GM20431 (cell line): Measurements from ENCODE around the gene SEPTIN7.
"Not testable (repeated sequence)": the region's sequence is repeated elsewhere in the genome, so short reads cannot be mapped to it uniquely, and the experiment has no call there.

ENCODE experiments used
- in situ Hi-C: fragments of 300-500 bp; cut with MseI, MboI; formaldehyde crosslinking; loops from one replicate; pipeline ENCODE4 v1.15.0; 2020; ENCODE audit warnings: low sequenced_read_pairs; ENCODE audit not compliant: unreplicated experiment

The SEPTIN7 gene

DNA sequence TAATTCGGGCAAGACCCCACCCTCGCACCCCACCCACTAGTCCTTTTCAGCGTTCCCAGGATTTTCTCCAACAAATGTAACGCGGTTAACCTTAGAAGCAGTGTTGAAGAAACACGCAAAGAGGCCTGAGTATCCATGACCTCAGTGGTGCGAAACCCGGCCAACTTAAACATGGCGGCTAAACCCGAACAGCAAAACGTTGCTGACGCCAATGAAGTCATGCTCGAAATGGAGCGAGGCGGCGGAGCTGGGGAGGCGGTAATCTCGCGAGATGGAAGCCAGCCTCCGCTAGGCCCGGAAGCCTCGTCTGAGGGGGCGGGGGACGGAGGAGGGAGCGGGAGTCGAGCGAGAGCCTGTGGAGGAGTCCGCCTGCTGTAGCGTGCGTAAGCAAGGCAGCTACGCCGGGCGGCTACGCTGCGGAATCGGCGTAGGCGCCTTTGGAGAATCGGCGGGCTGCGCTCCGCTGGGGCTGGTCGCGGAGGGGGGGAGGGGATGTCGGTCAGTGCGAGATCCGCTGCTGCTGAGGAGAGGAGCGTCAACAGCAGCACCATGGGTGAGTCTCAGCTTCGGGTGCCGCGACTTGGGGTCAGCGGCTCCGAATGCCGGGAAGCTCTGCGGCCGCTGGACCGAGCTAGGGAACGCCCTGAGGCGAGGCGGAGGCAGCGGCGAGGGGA lies at the start of gene SEPTIN7:
Gene SEPTIN7, plus strand, starts transcription at position 340 of the 674 bp plus-strand sequence. Its CDS starts 153 bp downstream, at position 493.
- in situ Hi-C loops = no loop called here

DNA sequence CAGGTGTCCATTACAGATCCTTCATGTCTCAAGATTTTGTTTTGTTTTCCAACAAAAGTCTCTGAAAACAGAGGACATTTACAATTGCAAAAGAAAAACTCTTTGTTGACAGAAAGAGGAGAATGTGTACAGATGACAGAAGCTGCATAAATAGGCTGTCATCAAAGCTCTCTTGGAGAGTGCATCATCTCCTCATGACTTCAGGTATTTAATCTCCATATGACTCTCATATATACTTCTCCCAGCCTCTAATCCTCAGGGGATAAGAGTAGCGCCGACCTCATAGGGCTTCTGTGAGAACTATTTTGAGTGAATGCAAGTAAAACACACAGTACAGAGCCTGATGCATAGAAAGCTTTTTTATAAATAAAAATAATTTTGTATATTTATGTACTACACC lies 48.1 kb upstream of the SEPTIN7 start:
- in situ Hi-C loops = no loop called here

DNA sequence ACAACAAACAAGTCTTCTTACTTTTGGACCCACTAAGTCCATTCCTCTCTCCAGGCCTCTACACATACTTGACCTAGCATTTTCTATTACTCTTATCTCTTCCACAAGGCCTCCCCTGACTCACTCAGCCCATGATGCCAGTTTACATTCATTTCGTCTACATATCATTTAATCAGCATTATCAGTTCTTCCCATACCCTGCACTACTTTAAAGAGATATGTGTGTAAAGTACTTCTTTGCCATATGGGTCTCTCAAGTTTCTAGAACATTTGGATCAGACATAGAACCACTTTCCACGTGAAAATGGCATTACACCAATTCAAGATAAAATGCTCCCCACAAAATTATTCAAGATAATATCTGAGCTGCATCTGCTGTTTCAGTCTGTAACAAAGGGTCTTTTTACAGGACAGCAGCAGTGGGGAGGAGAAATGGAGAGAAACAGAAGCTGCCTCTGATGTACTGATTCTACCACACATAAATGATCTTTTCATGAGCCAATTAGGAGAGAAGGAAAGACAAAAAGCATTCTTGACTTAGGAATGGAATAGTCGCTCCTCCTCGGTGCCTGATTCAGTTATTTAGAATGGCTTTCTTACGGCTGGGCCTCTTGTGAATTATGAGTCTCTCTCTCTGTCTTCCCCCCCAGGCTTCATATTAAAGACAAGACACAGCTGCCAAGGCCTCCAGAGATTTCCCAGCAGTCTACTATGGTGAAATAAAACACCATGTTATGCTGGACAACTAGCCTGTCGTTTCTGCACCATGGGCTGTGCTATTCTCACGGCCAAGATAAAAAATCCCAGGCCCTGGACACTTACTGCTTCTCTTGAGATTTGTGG lies 46.9 kb upstream of the SEPTIN7 start:
- in situ Hi-C loops = no loop called here

DNA sequence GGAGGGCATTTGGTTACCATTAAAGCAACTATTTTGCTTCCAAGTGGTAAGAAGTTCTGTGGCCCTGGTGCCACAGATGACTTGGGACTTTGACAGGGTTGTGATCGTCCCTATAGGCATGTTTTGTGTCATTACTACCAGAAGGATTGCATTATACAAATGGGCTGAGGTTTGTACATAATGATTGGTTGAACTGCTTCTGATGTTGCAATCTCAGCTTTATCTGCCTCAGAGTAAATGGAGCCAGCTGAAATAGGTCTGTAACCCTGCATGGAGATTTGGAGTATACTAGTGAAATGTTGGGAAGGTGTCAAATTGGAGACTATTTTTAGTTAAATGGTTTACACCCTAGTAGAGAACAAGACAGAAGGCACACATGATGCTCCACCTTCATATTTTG lies 46.1 kb upstream of the SEPTIN7 start:
- in situ Hi-C loops = no loop called here

DNA sequence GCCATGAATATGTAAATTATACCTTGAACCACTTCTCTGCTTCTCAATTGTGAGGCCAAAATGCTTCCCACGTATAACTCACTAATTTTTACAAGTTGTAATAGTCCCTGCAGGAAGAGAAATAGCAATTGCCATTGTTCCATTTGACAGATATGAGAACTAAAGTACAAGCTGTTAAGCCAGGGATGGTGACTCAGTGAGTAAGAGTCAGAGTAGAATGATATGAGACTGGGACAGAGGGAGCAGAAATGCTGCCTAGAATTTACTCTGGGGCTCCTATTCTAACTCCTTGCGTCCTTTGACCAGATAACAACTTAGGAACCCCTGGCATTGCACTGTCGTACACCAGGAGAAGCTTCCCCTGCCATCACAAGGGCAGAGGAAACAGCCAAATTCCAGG lies 45.1 kb upstream of the SEPTIN7 start:
- in situ Hi-C loops = no loop called here

DNA sequence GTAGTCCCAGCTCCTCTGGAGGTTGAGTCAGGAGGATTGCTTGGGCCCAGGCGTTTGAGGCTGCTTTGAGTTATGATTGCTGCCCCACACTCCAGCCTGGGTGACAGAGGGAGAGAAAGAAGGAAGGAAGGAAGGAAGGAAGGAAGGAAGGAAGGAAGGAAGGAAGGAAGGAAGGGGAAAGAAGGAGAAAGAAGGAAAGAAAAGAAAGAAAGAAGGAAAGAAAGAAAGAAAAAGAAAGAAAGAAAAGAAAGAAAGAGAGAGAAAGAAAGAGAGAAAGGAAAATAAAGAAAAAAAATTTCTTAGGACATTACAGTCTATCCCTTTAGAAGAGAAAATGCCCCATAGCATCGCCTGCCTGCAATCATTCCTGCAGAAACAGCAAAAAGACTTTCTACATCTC lies 44.4 kb upstream of the SEPTIN7 start:
- in situ Hi-C loops = not testable (repeated sequence)

DNA sequence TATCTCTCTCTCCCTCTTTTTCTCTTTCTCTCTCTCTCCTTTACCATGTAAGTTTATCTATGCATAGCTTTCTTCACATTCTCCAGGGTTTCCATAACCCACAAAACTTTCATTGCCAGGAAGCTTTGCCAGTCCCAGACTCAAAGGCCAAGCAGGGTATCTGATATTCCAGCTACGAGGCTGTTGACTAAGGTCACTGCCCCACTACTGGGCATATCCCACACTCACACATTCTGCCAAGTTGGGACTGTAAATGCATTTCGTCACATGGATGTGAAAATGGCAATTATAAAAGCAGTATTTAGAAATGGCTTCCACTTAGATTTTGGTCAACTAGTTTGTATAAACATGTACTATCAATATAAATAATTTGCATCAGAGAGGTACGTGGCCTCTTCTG lies 43.3 kb upstream of the SEPTIN7 start:
- in situ Hi-C loops = no loop called here

DNA sequence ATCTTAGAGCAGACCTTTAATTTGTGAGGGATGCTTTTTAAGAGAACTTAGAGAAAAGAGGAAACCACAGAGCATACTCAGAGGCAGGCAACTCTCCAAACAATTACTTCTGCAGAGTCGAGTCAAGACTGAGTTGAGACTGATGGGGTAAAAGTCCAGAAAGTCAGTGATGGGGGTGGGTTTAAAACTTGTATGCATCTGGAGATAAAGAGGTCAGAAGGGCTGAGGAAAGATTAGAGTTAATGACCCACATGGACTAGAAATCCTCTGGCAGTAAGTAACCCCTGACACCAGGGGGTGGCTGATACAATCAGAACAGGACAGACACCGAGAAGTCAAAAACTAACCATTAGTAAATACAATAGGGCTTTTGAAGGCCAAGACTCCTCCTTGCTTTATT lies 42.4 kb upstream of the SEPTIN7 start:
- in situ Hi-C loops = no loop called here

DNA sequence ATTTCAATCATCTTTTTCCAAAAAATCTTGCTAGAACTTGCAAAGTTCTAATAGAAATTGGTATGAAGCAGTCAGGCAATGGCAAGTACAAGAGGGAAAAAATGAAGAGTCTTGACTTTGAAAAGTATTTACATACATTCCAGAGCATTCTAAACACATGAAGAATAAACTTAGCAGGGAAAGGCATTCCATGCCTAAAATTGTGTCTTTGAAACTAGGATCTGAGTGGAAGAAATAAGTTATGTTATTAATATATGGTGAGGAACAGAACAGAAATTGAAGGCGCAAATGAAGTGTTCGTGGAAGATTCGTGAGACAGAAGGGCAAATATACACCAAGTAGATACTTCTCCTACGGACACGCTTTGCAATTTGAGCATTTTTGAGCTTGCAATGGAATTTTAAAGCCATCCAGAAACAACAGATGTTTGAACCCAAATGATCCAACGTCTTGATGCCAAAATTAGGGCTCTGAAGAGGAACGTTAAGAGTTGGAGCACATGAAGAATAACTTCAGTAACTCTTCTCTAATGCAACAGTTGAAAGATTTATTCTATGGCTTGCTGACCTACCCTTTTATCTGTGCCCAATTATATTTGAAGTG lies 40.6 kb upstream of the SEPTIN7 start:
- in situ Hi-C loops = no loop called here

DNA sequence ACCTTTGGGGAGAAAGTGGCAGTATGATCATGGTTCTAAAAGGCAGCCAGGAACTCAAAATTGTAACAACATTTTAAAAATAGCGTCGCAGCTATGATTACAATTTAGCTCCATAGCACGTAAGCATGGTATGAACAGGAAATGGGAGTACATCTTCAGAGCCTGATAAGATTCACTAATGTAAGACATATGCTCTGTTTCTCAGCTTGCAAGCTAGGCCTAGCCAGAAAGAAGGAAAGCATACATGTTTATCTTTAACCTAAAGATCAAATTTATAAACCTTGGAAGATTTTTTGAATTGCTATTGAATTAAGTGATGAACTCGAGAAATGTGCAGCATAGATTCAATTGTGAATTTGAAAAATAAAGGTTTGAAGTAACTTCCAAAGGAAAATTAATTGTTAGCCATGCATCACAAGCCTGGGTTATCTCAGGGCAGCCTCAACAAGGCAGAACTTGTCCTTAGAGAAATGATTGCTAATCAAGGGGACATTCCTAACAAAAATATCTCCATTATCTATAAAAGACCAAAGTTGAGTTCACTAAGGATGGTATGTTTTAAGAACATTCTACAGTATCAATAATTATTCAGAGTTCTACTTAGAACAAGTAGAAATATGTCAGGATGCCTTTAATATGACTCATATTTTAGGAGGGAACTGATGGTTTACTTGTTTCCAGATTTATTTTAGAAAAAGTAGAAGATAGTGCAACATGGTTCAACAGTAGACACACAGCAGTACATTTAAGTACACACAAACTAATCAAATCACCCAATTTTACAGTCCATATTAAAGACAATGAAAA lies 38.8 kb upstream of the SEPTIN7 start:
- in situ Hi-C loops = no loop called here

DNA sequence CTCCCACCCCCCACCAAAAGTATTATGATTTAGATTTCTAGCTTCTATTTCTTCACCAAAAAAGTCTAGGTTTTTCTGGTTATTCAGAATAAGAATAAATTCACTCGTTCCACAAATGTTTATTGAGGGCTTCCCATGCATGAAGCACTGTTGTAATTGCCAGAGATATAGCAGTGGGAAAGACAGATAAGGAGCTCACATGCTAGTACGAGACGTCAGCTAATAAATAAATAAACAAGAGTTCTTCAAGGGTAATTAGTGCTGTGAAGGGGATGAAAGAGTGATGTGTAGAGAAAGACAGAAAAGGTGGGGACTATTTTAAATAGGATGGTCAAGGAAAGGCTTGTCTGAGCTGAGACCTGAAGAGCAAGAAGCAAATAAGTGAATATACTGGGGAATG lies 38.1 kb upstream of the SEPTIN7 start:
- in situ Hi-C loops = no loop called here

DNA sequence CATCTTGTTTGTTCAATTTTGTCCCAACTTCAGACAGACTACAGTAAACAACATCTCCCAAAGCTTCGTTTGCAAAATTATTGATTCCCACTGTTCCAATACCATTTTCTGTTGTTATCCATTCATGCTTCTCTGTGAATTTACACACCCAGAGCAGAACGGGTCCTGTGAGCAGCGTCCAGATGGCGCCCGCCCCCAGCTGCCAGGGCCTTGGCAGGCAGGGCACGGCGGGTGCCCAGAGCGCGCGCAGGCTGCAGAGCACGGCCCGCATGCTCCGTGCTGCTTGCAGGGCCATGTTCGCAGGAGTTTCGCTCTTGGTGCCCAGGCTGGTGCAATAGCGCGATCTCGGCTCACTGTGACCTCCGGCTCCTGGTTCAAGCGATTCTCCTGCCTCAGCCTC lies 32.5 kb upstream of the SEPTIN7 start:
- in situ Hi-C loops = no loop called here

DNA sequence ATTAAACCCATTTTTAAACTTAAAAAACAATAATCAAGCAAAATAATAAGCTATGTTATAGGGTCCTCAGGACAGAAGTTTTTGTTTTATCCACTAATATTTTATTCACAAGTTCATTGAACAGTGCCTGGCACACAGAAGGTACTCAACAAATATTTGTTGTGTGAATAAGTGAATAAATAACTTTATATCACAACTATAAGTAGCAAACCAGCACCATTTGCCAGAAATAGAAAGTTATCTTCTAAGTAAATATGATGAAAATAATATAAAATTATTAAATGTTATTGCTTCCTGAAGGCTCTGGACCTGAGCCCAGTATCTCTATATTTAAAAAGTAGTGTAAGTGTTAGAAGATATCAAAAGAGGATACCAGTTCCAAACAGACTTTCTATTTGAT lies 29.1 kb upstream of the SEPTIN7 start:
- in situ Hi-C loops = no loop called here

DNA sequence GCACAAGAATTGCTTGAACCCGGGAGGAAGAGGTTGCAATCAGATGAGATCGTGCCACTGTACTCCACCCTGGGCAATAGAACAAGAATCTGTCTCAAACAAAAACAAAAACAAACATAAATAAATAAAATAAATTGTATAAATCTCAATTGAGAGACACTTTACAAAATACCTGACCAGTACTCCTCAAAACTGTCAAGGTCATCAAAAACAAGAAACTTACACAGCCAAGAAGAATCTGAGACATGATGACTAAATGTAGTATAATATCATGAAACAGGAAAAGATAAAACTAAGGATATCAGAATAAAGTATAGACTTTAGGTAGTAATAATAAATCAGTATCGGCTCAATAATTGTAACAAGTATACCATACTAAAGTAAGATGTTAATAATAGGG lies 26.9 kb upstream of the SEPTIN7 start:
- in situ Hi-C loops = no loop called here

DNA sequence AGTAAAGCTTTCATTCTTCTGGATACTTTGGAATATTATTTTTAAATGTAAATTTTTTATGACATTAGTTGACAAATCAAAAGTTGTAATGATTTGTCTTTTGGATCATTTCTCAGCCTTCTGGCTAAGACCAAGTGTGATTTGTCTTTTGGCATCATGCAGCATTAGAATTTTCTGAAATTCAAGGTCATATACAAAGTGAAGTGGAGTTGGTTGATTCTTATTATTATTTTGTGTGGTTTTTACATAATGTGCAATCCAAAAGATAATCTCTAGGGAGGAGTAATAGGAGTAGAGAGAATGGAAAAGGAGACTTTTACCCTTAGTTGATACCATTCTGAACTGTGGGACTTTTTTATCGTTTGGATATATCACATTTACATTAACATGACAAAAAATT lies 24.2 kb upstream of the SEPTIN7 start:
- in situ Hi-C loops = no loop called here

DNA sequence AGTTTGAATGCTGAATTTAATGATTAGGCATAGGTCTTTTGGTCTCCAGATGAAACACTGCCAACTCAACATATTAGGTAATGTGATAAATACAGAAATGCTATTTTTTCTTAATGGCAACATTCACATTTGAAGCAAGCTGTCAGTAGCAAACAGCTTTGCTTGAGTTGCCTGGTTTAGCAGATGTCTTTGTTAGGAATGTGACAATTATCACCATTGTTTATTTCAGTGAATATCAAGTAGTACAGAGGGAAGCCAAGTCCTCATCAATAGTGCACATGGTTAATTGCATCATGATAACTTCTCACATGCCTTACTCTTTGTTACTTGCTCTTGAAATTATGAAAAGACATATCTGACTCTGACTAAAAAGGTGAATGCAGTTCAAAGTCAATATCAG lies 23.7 kb upstream of the SEPTIN7 start:
- in situ Hi-C loops = no loop called here

DNA sequence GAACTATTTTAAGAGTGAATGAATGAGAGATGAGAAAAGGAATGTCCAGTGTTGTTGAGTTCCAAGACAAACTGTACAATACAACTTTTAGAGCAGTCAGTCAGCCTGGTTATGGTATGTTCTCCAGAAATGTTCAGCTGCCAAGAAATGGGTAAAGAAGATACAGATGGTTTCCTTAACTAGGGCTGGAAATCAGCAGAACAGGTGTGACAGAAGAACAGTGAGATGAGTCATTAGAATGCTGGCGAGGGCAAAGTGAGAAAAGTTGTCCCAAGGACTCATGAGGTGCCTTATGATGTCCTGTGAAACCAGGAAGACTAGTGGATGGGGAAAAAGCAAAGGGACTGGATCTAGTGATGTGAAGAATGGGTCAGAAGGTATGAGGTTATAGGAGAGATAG lies 20.8 kb upstream of the SEPTIN7 start:
- in situ Hi-C loops = no loop called here

DNA sequence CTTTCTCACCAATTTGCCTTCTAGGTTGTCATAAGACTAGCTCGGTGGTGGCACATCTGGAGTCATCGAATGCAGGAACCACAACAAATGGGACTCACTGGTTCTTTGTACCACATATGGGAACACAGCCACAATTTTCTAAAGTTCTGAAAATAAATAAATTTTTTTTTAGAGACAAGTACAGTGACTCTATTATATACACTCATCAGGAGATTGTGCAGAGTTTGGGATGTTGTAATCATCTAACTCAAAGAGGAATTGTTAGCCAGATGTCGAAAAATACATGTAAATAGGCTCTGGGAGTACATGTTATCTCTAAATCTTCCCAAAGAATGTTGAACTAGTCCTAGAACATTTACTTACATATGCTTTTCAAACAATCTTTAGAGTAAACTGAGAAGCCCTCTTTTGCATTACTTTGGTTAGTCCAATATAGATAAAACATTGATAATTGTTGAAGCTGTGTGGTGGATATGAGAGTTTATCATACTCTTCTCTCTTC lies 19.6 kb upstream of the SEPTIN7 start:
- in situ Hi-C loops = no loop called here

DNA sequence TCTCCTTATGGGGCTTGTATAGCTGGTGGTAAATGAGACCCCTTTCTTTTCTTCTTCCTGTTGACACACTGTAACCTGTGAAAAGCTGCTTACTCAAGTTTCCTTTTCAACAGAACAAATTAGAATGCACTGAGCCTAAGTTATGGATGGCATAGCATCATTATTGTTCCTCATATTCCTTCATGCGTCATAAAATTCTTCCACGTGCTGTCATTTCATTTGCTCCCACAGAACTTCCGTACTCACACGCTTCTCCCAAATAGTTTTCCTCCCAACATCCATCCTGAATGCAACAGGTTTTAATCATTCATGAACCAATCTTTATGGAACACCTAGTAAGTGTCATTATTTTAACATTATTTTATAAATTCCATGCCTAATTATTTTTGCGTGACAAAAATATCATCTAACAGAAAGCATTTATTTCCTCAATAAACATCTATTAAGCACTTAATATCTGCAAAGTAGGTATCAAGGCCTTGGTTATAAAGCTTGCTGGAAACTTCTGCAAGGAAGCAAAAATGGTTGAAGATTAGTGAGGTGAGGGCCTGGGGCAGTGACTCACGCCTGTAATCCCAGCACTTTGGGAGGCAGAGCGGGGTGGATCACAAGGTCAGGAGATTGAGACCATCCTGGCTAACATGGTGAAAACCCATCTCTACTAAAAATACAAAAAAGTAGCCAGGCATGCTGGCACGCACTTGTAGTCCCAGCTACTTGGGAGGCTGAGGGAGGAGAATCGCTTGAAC lies 18.9 kb upstream of the SEPTIN7 start:
- in situ Hi-C loops = no loop called here

DNA sequence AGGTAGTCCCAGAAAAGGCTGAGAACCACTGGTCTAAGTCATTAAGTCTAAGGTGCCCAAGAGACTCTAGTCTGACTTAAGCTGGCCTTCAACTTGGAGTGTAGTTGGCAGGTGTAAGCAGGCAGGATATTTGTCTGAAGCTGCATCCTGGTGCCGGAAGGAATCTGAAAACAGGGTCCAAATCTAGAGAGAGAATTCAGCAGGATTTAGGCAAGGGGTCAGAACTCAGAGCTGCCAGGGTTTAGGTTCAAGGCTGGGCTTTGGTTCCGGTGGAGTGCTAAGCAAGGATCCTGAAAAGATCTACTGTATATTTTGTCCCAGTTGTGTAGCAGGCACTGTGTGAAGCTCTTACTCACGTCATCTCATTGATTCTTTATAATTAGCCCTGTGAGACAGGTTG lies 16.5 kb upstream of the SEPTIN7 start:
- in situ Hi-C loops = no loop called here
